Neural progenitor cell (in vitro differentiated cells): ENCODE measurements around the gene RAN.

Source experiments
- EZH2 ChIP-seq: fragments of 200-600 bp; sonication (generic); IDR thresholded peaks from 2 replicates; pipeline ENCODE4 v1.6.1; 2017; ENCODE audit warnings: antibody characterized with exemption, mild to moderate bottlenecking, moderate library complexity
- TF ChIP-seq, protein P1 (sequence below): fragments of 200-600 bp; sonication (generic); IDR thresholded peaks from 2 replicates; pipeline ENCODE4 v1.5.1; 2017; ENCODE audit warnings: antibody characterized with exemption, mild to moderate bottlenecking

DNA sequence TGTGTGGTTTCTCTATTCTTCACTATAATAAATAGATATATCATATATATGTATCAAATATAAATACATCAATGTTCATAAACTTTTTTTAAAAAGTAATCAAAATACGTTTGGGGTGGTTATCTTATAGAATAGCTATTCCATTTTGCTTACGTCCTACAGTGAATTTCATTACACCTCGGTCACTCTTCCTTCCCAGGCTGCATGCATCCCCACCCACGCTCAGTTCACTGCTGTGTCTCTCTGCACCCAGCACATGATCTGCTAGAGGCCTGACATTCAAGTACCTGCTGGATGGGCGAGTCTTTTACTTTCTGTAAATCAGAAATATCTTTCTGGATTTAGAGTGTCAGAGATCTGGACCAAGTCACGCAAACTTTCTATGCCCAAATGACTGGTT, 36.4 kb upstream of the RAN start:
- TF ChIP-seq, protein P1, sequence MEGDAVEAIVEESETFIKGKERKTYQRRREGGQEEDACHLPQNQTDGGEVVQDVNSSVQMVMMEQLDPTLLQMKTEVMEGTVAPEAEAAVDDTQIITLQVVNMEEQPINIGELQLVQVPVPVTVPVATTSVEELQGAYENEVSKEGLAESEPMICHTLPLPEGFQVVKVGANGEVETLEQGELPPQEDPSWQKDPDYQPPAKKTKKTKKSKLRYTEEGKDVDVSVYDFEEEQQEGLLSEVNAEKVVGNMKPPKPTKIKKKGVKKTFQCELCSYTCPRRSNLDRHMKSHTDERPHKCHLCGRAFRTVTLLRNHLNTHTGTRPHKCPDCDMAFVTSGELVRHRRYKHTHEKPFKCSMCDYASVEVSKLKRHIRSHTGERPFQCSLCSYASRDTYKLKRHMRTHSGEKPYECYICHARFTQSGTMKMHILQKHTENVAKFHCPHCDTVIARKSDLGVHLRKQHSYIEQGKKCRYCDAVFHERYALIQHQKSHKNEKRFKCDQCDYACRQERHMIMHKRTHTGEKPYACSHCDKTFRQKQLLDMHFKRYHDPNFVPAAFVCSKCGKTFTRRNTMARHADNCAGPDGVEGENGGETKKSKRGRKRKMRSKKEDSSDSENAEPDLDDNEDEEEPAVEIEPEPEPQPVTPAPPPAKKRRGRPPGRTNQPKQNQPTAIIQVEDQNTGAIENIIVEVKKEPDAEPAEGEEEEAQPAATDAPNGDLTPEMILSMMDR: no peak
- no peak for TF ChIP-seq EZH2
